HG02623 (cell line): Measurements from ENCODE around the gene C16orf82.

Experiments used
- ATAC-seq: cut with Tn5 transposase; IDR thresholded peaks from one replicate; pipeline ENCODE4 v1.9.1; 2021; ENCODE audit warnings: moderate library complexity; ENCODE audit not compliant: unreplicated experiment

The C16orf82 gene

DNA sequence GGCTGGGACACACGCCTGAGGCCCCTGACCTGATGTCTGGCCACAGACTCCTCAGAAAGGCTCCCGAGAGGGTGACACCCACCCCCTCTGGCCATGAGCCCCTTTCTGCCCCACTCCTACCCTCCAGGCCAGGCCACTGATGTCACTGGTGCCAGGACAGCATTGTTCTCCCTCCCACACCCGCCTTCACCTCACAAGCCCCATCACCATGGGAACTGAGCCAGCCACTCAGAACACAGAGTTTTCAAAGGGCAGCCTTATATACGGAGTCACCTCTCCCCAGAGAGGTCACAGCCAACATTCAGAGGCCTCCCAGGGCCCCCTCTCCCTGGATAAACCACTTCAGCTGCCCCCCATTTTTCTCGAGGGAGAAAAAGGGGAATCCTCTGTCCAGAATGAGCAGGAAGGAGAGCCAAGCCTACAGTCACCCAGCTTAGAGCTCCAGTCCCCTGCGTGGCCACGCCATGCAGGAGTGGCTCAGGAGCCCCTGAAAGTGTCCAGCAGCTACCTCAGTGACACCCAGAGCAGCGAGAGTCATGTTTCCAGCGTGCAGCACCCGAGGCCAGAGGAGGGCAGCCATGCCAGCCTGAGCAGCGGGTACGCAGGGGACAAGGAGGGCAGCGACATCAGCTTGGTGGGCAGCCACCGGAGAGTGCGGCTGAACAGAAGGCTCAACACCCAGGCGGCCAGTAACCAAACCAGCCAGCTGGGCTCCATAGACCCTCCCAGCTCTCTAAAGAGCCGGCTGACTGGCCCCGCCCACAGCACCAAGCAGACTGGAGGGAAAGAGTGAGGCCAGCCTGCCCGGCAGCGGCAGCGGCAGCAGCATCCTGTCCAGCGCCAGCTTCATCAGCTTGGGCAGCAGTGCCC, at the start of gene C16orf82:
Gene C16orf82 (plus strand): TSS at position 260 of the 870 bp plus-strand sequence.
- ATAC-seq, result no peak

DNA sequence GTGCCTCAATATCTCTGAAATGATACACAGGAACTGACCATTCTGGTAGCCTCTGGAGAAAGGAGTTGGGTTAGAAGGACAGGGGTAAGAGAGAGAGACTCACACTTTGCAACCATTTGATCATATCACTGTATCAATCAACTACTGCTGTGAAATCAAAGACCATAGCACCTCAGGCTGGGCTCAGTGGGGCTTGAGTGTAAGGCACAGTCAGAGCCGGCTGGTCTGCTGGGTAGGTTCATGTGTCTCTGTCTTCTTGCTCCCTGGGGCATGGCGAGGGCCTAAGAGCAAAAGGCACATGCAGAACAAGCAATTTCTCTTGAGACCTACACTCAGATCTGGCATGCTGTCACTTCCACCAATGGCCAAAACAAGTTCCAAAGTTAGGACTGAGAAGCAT, 46.7 kb upstream of the C16orf82 start:
- ATAC-seq, result no peak

DNA sequence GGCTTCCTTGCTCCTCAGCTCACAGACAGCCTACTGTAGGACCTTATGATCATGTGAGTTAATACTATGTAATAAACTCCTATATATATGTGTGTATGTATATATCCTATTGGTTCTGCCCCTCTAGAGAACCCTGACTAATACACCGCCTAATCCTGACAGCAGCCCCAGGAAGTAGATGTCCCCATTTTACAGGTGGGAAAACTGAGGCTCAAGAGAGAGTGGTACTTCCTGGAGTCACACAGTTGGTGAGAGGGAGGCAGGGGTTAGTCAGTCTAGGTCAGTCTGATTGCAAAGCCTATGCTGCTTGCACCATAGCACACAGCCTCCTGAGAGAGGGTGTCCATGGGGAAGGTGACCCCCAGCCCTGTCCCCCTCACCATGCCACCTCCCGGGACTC, 42.7 kb upstream of the C16orf82 start:
- ATAC-seq, result no peak

DNA sequence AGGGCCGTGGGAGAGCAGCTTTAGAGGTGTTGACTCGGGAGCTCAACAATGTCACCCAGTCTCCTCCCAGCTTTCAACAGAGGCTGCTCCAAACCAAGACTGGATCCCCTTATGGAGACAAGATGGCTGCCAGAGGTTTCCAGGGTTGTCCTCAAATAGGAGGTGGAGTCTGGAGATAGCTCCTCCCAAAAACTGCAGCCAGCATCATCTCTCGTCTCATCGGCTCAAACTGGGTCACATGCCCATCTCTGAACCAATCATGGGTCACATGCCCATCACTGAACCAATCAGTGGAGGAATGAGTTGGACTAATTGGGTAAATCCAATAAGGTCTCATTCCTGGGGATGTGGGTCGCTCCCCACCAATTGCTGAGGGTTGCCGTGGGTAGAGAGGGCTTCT, 41.1 kb upstream of the C16orf82 start:
- no peak for ATAC-seq

DNA sequence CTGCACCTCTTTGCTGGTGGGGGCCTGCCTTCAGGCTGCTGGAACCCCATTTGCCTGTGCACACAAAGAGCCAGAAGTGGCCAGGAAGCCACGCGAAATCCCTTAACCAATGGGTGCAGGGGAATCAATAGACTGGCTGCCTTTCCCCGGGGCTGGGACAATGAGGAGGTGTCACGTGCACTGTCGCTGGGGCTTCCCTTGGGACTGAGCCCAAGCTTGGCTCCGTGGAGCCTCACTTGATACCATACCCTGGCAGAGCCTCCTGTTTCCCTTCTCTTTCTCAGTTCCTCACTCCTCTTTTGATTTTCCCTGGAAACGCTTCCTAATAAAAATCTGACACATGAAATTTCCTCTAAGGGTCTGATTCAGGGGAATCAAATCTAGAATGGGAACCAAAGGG, 38.8 kb upstream of the C16orf82 start:
- no peak for ATAC-seq

DNA sequence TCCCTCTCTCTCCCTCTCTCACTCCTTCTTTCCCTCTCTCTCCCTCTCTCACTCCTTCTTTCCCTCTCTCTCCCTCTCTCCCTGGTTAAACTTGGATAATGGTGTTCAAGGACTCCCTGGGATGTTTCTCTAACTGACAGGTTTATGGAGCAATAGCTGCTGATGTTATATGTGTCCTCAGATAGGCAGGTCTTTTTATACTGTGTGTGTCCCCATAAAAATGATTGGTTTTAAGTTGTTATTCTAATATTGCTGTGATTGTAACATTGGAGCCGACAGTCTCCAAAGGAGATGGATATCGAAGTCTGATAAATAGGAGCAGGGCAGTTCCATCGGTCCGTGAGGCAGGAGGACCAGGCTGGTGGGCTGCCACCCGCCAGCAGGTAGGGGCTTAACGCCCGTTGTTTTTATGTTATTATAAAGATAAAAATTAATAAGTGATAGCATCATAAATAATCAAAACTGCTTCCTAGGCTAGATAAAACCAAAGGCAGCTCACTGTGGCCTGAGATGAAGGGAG, 38.1 kb upstream of the C16orf82 start:
- no peak for ATAC-seq

DNA sequence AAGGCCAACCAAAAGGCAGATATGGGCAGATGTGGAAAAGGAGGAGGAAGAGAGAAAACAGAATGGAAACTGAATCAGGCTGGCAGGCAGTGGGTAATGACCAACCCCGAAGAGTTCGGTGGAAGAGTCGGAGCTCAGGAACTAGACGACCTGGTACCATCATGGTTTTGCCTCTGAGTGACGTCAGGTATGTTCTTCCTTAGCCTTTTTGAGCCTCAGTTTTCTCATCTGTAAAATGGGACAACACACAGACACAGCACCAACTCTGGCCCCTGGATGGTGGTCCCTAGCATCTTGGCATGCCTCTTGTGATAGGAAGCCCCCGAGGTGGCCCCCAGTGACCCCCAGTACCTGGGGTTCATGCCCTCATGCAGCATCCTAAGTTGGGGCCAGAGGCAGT, 37.2 kb upstream of the C16orf82 start:
- ATAC-seq, result no peak

DNA sequence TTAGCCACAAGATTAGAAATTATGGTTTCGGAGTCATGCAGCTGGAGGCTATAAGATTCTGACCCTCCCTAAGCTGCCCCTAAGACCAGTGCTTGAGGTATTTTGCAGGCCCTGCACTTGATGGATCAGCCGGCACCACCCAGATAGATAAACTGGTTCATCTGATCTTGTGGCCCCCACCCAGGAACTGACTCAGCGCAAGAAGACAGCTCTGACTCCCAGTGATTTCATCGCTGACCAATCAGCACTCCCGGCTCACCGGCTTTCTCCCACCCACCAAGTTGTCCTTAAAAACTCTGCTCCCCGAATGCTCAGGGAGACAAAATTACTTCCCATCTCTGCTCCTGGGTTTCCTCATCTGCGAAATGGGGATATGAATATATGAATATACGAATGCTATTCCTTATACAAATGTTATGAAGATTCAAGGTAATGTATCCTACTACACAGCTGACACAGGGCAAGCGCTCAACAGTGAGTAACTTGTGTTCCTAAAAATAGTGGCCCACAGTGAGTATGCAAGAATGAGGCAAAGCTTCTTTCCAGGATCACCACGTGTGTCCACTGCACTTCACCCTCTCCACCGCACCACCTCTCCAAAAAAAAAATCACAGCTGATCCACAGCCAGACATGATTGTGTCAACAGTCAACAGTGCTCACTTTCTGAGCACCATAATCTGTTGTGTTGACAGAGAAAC, 33.3 kb upstream of the C16orf82 start:
- no peak for ATAC-seq

DNA sequence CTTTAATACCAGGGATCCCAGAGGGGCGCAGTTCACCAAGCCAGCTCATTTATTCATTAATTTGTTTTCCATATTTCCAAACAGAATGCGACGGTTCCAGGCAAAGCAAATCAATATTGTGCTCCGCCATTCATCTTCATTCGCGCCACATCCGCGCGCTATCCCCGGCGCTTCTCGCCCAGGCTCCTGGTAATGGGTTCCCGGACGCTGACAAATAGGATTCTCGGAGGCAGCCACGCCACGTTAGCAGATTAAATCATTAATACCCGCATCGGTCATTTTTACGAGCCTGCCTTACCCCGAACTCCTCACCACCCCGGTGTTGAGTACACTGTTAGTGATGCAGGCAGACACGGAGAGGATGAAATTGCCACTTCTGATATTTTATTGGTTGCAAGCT, 26.0 kb upstream of the C16orf82 start:
- no peak for ATAC-seq

DNA sequence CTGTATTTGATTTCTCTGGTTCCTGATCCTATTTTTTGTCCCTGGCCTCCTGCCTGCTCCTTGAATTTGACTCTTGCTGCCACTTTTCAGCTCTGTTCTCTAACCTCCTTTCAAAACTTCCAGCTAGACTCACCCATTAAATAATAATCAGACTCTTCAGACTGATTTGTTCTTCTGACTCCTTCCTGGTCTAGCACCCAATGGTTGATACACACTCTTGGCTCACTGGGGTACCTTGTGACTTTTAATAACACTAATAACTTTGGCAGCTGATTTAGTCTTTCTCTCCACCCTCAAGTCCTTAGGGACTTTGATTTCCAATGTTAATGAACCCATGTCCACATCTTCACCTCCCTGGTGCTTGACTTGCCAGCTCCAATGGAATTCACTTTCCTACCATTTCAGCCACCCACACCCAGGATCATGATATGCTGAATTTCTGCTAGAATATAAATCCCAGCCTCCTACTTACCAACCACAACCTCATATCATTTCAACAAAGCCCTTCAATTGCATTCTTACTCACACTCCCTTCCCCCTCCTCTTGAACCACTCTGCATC, 19.7 kb upstream of the C16orf82 start:
- ATAC-seq, result no peak

DNA sequence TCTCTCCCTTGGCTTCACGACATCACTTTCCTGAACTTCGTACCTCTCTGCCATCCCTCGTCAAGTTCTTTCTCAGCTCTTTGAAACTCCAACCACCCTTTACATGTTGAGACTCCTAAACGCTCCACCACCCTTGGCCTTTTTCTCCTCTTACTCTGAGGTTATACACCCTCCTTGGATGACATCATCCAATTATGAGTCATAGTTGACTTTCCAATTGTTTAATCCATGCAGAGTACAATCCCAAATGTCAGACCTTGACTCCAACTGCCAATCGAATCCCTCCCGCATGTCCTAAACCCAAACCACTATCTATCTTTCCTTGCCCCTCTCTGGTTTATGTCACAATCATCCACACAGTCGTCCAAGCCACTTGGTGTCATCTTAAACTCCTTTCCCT, 18.4 kb upstream of the C16orf82 start:
- ATAC-seq, result no peak

DNA sequence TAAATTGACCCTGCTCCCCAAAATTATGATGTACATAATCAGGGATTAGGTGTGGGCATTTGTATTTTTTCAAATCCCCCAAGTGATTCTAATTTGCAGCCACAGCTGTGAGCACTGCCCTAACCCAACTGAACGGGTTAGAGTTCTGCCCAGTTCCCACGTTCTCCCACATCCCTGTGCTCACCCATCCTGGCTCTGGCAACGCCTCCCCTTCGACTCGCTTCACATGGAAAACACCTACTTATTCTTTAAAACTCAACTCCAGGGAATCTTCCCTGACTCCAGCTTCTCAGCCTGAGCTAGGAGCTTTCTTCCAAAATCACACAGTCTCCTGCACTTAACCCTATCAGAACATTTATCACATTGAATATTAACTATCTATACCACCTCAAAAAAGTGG, 17.6 kb upstream of the C16orf82 start:
- no peak for ATAC-seq

DNA sequence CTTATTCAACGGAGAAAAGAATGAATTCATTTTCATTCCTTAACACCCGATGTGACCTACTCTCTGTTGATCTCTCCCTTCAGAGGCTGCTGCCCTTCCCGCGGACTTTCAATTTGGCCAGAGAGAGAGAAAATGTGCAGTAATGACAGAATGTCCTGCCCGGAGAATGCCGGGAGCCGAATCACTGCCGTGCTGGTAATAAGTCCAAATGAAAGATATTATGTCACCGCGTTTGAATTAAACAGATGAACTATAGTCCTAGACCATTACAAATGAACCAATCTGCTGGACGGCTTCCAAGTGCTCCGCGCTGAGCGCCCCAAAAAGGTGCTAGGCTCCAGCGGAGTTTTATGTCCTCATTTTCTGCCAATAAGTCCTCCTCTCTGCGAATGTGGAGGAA, 14.7 kb upstream of the C16orf82 start:
- ATAC-seq, result no peak

DNA sequence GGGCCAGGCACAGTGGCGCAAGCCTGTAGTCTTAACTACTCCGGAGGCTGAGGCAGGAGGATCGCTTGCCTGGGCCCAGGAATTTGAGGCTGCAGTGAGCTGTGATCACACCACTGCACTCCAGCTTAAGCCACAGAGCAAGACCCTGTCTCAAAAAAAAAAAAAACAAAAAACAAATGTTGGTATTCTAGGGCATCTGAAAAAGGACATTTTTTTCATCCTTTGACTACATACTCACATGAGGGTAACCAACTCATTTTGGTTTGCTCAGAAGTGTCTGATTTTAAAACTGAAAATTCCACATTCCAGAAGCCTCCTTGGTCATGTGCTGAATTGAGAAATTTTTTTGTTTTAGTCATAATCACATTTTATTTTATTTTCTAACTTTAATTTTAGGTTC, 12.7 kb upstream of the C16orf82 start:
- ATAC-seq, result no peak

DNA sequence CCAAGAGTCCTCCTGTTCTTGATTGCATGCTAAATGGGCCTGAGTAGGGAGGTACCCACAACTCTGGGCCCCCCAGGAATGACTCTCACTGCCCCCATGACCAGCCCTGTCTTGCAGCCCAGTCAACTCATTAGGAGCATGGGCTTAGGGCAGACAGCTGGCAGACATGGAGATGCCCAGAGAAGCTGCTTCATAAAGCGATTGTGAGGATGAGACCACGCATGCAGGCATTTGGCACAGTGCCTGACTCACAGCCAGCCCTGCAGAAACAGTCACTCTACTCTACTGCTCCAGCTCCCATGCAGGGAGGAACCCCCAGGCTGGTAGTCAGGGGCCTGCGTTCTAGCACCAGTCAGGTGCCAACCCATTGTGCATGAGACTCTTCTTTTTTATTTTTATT, 8.4 kb upstream of the C16orf82 start:
- no peak for ATAC-seq

DNA sequence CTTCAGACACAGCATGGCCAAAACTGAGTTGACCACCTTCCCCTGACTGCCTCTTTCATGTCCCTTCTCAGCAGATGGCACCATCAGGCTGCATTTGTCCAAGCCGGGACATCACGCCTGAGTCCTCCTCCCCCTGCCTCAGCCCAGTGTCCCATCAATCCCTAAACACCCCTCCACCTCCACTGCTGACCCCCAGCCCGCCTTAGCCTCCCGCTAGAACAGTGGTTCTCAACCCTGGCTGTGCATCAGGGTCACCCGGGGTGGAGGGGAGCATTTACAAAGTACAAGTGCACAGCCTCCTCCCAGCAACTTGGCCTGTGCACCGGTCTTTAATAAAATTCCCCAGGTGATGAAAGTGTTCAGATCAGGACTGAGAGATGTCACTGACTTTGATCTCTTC, 4.0 kb downstream of the C16orf82 start:
- no peak for ATAC-seq

DNA sequence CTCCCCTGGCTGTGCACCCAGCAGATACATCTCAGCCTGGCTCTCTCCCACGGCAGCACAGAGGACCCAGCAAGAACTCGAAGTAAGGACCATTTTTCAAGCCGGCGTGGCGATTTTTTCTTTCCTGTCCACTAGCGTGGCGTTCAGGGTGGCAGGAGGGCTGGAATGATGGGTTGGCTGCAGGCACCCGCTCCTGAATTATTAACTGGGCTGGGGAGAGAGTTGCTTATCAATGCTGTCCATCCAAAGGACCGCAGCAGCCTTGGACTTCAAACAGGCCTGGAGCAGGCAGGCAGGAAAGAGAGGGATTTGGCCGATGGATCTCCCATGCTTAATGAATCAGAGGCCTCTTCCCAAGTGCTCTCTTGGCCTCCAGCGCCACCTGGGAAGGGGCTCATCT, 7.0 kb downstream of the C16orf82 start:
- ATAC-seq, result no peak

DNA sequence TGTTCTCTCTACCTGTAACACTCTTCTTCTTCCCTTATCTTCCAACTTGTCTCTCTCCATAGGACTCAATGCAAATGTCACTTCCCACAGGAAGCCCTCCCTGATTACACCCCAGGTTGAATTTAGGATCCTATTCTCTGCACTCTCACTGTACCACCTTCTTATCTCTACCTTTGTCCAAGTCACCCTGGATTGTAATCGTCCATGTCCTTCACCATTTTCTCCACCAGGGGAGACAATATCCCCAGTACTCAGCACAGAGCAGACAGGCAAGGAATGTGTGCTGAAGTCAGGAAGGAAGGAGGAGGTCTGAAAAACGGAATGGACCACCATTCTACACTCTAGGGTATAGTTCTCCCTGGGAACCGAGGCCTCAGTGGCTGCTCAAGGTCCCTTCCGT, 14.2 kb downstream of the C16orf82 start:
- ATAC-seq, result no peak

DNA sequence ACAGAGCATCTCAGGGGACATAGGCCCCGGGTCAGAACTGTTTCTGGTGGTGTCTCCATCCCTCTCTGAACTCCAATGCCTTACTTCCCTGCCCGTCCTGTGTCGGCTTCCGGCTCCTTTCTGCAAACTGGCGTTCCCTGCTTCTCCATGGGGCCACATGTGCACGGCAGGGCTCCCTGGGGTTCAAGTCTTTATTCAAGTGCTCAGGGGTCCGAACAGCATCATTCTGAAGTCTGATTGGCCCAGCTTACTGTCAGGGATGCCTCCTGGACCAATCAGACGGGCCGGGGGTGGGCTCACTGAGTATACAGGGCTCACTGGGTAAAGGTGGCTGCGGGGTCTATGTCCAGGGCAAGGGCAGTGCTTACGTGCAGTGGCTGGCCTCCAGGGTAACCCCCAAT, 17.1 kb downstream of the C16orf82 start:
- no peak for ATAC-seq

DNA sequence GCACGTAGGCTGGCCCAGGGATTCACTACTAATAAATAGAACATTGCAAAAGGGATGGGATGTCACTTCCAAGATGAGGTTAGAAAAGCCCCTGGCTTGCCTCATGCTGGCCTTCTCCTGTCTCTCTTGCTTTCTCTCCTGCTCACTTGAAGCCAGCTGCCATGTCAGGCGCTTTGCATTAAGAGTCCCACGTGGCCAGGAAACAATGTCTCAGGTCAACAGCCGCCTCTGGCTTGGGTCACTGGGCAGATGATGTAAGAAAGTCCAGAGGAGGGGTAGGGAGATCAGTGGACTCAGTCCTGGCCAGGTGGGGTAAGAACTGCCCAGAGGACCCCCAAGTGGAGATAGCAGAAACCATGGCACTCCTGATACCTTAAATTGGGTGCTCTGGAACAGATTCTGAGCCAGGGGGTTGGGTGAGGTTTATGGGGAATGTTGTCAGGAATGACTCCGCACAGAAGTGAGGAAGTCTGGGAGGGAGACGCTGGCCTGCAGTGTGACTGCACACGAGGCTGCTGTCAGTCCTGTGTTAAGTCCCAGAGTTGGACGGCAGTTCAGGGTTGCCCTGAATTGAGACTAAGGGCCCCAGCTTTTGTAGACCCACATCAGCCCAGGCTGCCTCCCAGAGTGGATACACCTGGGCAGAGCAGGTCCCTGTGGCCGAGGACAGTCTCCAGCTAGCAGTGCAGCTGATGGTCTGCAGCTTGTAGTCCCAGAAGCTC, 17.7 kb downstream of the C16orf82 start:
- no peak for ATAC-seq

DNA sequence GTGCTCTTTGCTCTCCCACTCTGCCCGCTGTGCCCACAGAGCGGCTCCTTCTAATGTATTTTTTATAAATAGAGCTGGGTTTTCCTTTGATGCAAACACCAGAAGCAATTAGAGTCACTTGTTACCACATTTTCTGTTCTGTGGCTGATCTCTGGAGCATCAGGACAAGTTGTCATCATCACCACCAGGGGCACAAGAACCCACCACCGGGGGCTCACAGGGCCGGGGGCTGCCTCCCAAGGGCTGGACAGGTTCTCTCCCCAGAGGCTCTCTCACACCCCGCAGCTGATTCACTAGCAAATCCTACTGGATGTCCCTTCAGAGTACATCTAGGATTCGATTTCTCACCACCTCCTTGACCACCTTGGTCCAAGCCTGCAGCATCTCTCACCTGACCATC, 18.5 kb downstream of the C16orf82 start:
- ATAC-seq, result no peak
